Cardiac muscle cell (in vitro differentiated cells and primary cell): Measurements from ENCODE around the gene FBXO40. TPM values are rescaled to one million over a fixed set of nuclear protein-coding genes. Genes with fewer than 3 reads are reported as not detected.

Experiments
- DNase-seq, 2 donors: peaks; one replicate each; pipeline versions ENCODE4 v3.0.0 to v3.0.0-alpha.2; 2010 to 2017; ENCODE audit warnings: low read depth in 1 of 2, low spot score in 1 of 2
- H3K27ac ChIP-seq: fragments of 200-600 bp; sonication (generic); 2 replicates; pipeline ENCODE4 v1.5.1; 2016
- H3K27me3 ChIP-seq: fragments of 200-600 bp; sonication (generic); 2 replicates; pipeline ENCODE4 v1.6.0; 2016; ENCODE audit warnings: control low read depth
- H3K36me3 ChIP-seq: fragments of 200-600 bp; sonication (generic); 2 replicates; pipeline ENCODE4 v1.5.1; 2016; ENCODE audit warnings: control low read depth
- H3K4me1 ChIP-seq: fragments of 200-600 bp; sonication (generic); 2 replicates; pipeline ENCODE4 v1.8.1; 2017; ENCODE audit warnings: low read depth, mild to moderate bottlenecking, mixed run types
- H3K4me3 ChIP-seq: fragments of 200-600 bp; sonication (generic); 2 replicates; pipeline ENCODE4 v1.5.1; 2016; ENCODE audit warnings: mild to moderate bottlenecking
- H3K9me3 ChIP-seq: fragments of 200-600 bp; sonication (generic); 2 replicates; pipeline ENCODE4 v1.5.1; 2017; ENCODE audit warnings: low read depth, mild to moderate bottlenecking, control low read depth
- CTCF ChIP-seq: IDR thresholded peaks from 2 replicates; pipeline ENCODE4 v1.5.1; 2012; ENCODE audit warnings: low read depth, mild to moderate bottlenecking, low read length
- polyA plus RNA-seq: library from polyadenylated mRNA; unstranded; fragments of >200 nt; fragmentation: Nextera tagmentation; extraction: Ambion mirVana; gene quantifications from 2 replicates; pipeline ENCODE4 v1.2.1, GENCODE V29; 2016
- total RNA-seq: library from RNA; depleted of rRNA; stranded (reverse); fragments of >200 nt; gene quantifications from 2 replicates; pipeline ENCODE4 v1.2.3, GENCODE V29; 2016

The FBXO40 gene
- total and polyA plus RNA-seq, 2 experiments from 2014 or later = 6.5 to 18.0 TPM

- no peaks in the 10 kb centered on the region for H3K9me3 ChIP-seq
- H3K4me3 ChIP-seq = no peak overlapping the region
- peak overlapping the region; percentile 79 for H3K27ac ChIP-seq
- no peak for DNase-seq
- no peak for TF ChIP-seq CTCF
- no peaks in the 10 kb centered on the region for H3K27me3 ChIP-seq
- peaks cover 24% of the 10 kb centered on the region for H3K4me1 ChIP-seq
- no peaks in the 10 kb centered on the region for H3K36me3 ChIP-seq
Observed at GRCh38 chr3:121630355-121630754, 37.2 kb downstream of the FBXO40 start.

GRCh38 chr3:121637922-121638321, 44.7 kb downstream of the FBXO40 start:
- Histone ChIP-seq H3K27ac (no peak overlapping the region), H3K36me3 (no peaks in the 10 kb centered on the region), H3K4me3 (no peak overlapping the region), H3K9me3 (no peaks in the 10 kb centered on the region), H3K27me3 (no peaks in the 10 kb centered on the region), H3K4me1 (no peaks in the 10 kb centered on the region)
- no peak for TF ChIP-seq CTCF
- DNase-seq = no peak

- Histone ChIP-seq H3K27me3 (no peaks in the 10 kb centered on the region), H3K9me3 (no peaks in the 10 kb centered on the region), H3K4me1 (no peaks in the 10 kb centered on the region), H3K4me3 (no peak overlapping the region), H3K27ac (no peak overlapping the region), H3K36me3 (no peaks in the 10 kb centered on the region)
- DNase-seq = no peak
- no peak for TF ChIP-seq CTCF
Observed at GRCh38 chr3:121641127-121641526, 47.9 kb downstream of the FBXO40 start.

GRCh38 chr3:121642601-121643314, 49.6 kb downstream of the FBXO40 start:
- no peak overlapping the region for H3K4me3 ChIP-seq
- no peak overlapping the region for H3K27ac ChIP-seq

GRCh38 chr3:121645054-121645453, 51.9 kb downstream of the FBXO40 start:
- H3K27me3 ChIP-seq = no peaks in the 10 kb centered on the region
- peaks cover 10% of the 10 kb centered on the region for H3K4me1 ChIP-seq
- no peak for DNase-seq
- no peaks in the 10 kb centered on the region for H3K36me3 ChIP-seq
- H3K4me3 ChIP-seq = no peak overlapping the region
- H3K9me3 ChIP-seq = no peaks in the 10 kb centered on the region
- no peak overlapping the region for H3K27ac ChIP-seq
- no peak for TF ChIP-seq CTCF

More at GRCh38 chr3:121642601-121643314, 49.6 kb downstream of the FBXO40 start:
- H3K27me3 ChIP-seq = no peaks in the 10 kb centered on the region
- H3K4me1 ChIP-seq = no peaks in the 10 kb centered on the region
- H3K9me3 ChIP-seq = no peaks in the 10 kb centered on the region
- DNase-seq = no peak
- no peaks in the 10 kb centered on the region for H3K36me3 ChIP-seq
- no peak for TF ChIP-seq CTCF
